Cardiac septum (tissue), 1 donor: ENCODE data around the gene DDX31. TPM values are rescaled to one million over a fixed set of nuclear protein-coding genes. Genes with fewer than 3 reads are reported as not detected.
A peak's percentile ranks its signal among the peaks of the same experiment; 100 is the strongest.
"Not testable (repeated sequence)": the region's sequence is repeated elsewhere in the genome, so short reads cannot be mapped to it uniquely, and the experiment has no call there.

Source experiments
- DNase-seq: peaks from one replicate; pipeline ENCODE4 v3.0.0-alpha.2; 2020; ENCODE audit warnings: low spot score
- intact Hi-C: fragments of 100-400 bp; cut with DNase I; formaldehyde crosslinking; loops from one replicate; pipeline ENCODE4 v1.14.0; 2022
- long read RNA-seq: library from polyadenylated mRNA; unstranded; transcript quantifications from one replicate; pipeline ENCODE4 v2.0.0, GENCODE V29; 2021
- total RNA-seq: library from RNA; stranded (reverse); fragmentation: NEBNext Ultra II Directional; extraction: Animal tissue kit (Norgen Biotek cat#: 25700); gene quantifications from one replicate; pipeline ENCODE4 v1.2.1, GENCODE V29; 2021
- donor health status: DM: no; HTN: no; CAD: no.

The DDX31 gene
- total RNA-seq: 5.7 TPM
- long read RNA-seq, full-length matches to known transcripts: 2 of 6 reads
- long read RNA-seq, partial matches to known transcripts: 1 of 6 reads
- long read RNA-seq, other reads (novel, unspliced or antisense): 3 of 6 reads

- intact Hi-C loops: loop anchor here (5.0 to 10.0 kb wide), 2 partner anchors 207 to 265 kb away; partner anchors contain the start of genes AK8, SPACA9 and TTF1
- DNase-seq: peak; percentile 92
Measured at GRCh38 chr9:132669698-132670456, at the start of gene DDX31. Gene DDX31 (minus strand): TSS chr9:132669983. CDS start chr9:132669934, 49 bp downstream.

GRCh38 chr9:132718381-132718928 lies 48.7 kb upstream of the DDX31 start:
- intact Hi-C loops, DNase-seq: not testable (repeated sequence)

- intact Hi-C loops: no loop called here
- no peak for DNase-seq
Measured at GRCh38 chr9:132717326-132717945, 47.7 kb upstream of the DDX31 start.

- intact Hi-C loops: no loop called here
- DNase-seq: no peak
Measured at GRCh38 chr9:132716007-132716406, 46.2 kb upstream of the DDX31 start.

- intact Hi-C loops: no loop called here
- no peak for DNase-seq
Measured at GRCh38 chr9:132712753-132713152, 43.0 kb upstream of the DDX31 start.

- intact Hi-C loops: no loop called here
Measured at GRCh38 chr9:132711846-132712245, 42.1 kb upstream of the DDX31 start.

GRCh38 chr9:132711152-132711551 lies 41.4 kb upstream of the DDX31 start:
- DNase-seq, intact Hi-C loops: not testable (repeated sequence)

More at GRCh38 chr9:132711846-132712245, 42.1 kb upstream of the DDX31 start:
- DNase-seq: no peak

- intact Hi-C loops: no loop called here
- no peak for DNase-seq
Measured at GRCh38 chr9:132710333-132710732, 40.5 kb upstream of the DDX31 start.

GRCh38 chr9:132708769-132709430 lies 39.1 kb upstream of the DDX31 start:
- DNase-seq: no peak
- intact Hi-C loops: no loop called here

- intact Hi-C loops: no loop called here
- no peak for DNase-seq
Measured at GRCh38 chr9:132708239-132708638, 38.5 kb upstream of the DDX31 start.

GRCh38 chr9:132703336-132703735 lies 33.6 kb upstream of the DDX31 start:
- DNase-seq: no peak
- intact Hi-C loops: no loop called here

- no peak for DNase-seq
- intact Hi-C loops: no loop called here
Measured at GRCh38 chr9:132702254-132702653, 32.5 kb upstream of the DDX31 start.

GRCh38 chr9:132699956-132700355 lies 30.2 kb upstream of the DDX31 start:
- intact Hi-C loops: no loop called here

GRCh38 chr9:132698989-132699388 lies 29.2 kb upstream of the DDX31 start:
- no peak for DNase-seq
- intact Hi-C loops: no loop called here

More at GRCh38 chr9:132699956-132700355, 30.2 kb upstream of the DDX31 start:
- no peak for DNase-seq

GRCh38 chr9:132697230-132697629 lies 27.4 kb upstream of the DDX31 start:
- DNase-seq: no peak
- intact Hi-C loops: no loop called here

GRCh38 chr9:132694144-132694543 lies 24.4 kb upstream of the DDX31 start:
- no peak for DNase-seq
- intact Hi-C loops: no loop called here

- DNase-seq: no peak
- intact Hi-C loops: no loop called here
Measured at GRCh38 chr9:132690696-132691095, 20.9 kb upstream of the DDX31 start.

- DNase-seq: no peak
- intact Hi-C loops: no loop called here
Measured at GRCh38 chr9:132683873-132684272, 14.1 kb upstream of the DDX31 start.

- intact Hi-C loops: no loop called here
- no peak for DNase-seq
Measured at GRCh38 chr9:132681561-132681960, 11.8 kb upstream of the DDX31 start.
